Vagina (tissue), 2 donors: ENCODE data around the gene MTMR12. TPM values are rescaled to one million over a fixed set of nuclear protein-coding genes. Genes with fewer than 3 reads are reported as not detected.
"Not testable (repeated sequence)": the region's sequence is repeated elsewhere in the genome, so short reads cannot be mapped to it uniquely, and the experiment has no call there.

Experiments used
- DNase-seq, 2 donors: peaks; one replicate each; pipeline ENCODE4 v3.0.0-alpha.2; 2017; ENCODE audit errors: extremely low spot score in 2 of 2
- H3K27ac ChIP-seq: fragments of 200-600 bp; sonication (generic); one replicate; pipeline ENCODE4 v1.5.1; 2019
- H3K27me3 ChIP-seq: fragments of 200-600 bp; sonication (generic); one replicate; pipeline ENCODE4 v1.5.1; 2019
- H3K36me3 ChIP-seq, 2 donors: fragments of 200-600 bp; sonication (generic); one replicate each; pipeline ENCODE4 v1.5.1; 2017 to 2019
- H3K4me1 ChIP-seq: fragments of 200-600 bp; sonication (generic); one replicate; pipeline ENCODE4 v1.5.1; 2019
- H3K4me3 ChIP-seq, 2 donors: fragments of 200-600 bp; sonication (generic); 1 replicate in 1 of 2; 2 replicates in 1 of 2; pipeline ENCODE4 v1.5.1; 2016 to 2019
- H3K9me3 ChIP-seq: fragments of 200-600 bp; sonication (generic); one replicate; pipeline ENCODE4 v1.5.1; 2019
- CTCF ChIP-seq, 3 experiments: fragments of 450-650 bp in 2 of 3; fragments of 200-600 bp in 1 of 3; sonication (generic) in 1 of 3; IDR thresholded peaks; one replicate each; pipeline ENCODE4 v1.5.1; 2017 to 2019; ENCODE audit warnings: antibody characterized with exemption in 3 of 3, mild to moderate bottlenecking in 2 of 3, moderate library complexity in 2 of 3
- POLR2A ChIP-seq, 2 donors: fragments of 450-650 bp; IDR thresholded peaks; one replicate each; pipeline ENCODE4 v1.6.1; 2017; ENCODE audit warnings: antibody characterized with exemption in 2 of 2, mild to moderate bottlenecking in 2 of 2, moderate library complexity in 2 of 2
- POLR2AphosphoS5 ChIP-seq, 2 donors: sonication (generic); formaldehyde crosslinking; IDR thresholded peaks; one replicate each; pipeline ENCODE4 v1.9.0; 2017; ENCODE audit warnings: antibody characterized with exemption in 2 of 2, mild to moderate bottlenecking in 2 of 2, low read depth in 1 of 2; ENCODE audit not compliant: insufficient read depth in 1 of 2
- intact Hi-C: fragments of 100-400 bp; cut with DNase I; formaldehyde crosslinking; loops from one replicate; pipeline ENCODE4 v1.15.1; 2023
- total RNA-seq: library from RNA; depleted of rRNA; stranded (reverse); fragments of >200 nt; gene quantifications from one replicate; pipeline ENCODE4 v1.2.3, GENCODE V29; 2016

Gene MTMR12
- total RNA-seq, 1 donor from 2014 or later = 23.8 TPM

DNA sequence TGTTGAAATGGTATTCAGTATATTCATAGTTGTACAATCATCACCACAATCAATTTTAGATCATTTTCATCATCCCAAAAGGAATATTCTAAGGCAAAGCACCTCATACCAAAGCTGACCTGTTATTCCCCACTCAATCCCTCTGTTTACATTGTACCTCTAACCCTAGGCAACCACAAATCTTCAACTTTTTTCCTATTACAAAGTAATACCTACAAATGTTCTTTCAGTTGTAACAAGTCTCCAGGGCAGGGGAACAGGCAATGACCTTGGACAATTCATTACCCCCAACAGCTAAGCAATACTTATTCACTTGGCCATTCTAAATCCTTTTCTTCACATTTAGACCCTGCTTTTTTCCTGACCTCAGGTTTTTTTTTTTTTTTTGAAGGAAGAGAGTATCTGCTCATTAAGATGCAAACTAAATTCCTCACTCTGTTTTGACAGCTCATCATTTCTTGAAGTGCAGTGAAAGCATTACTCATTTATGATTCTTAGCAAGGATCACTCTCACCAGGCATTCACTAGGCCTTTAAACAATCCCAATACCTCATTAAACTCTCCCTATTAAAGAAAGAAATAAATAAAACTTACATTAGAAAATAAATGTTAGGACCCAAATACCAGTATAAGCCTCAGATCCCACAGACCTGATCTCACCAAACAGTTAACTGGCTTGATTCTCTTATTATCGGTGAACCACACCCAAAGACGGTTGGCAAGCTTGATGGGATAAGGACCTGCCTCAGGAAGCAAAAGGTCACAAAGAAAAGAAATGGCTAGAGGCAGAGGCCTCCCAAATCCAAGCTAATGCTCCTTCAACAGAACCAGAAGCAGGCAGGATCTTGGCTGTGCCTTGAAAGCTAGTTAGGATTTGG lies 15.3 kb downstream of the MTMR12 start:
- intact Hi-C loops = no loop called here
- Histone ChIP-seq H3K9me3 (no peaks in the 10 kb centered on the region), H3K27ac (no peak overlapping the region), H3K4me3 (no peak overlapping the region), H3K36me3 (peaks cover 0 to 10% of the 10 kb centered on the region in 2 donors), H3K27me3 (no peaks in the 10 kb centered on the region), H3K4me1 (peaks cover 23% of the 10 kb centered on the region)
- TF ChIP-seq CTCF (IDR thresholded peaks at IDR 0.05) (no peak), POLR2AphosphoS5 (IDR thresholded peaks at IDR 0.05; ENCODE audit: insufficient read depth in 1 of 2, low read depth in 1 of 2) (no peak), POLR2A (IDR thresholded peaks at IDR 0.05) (no peak)
- DNase-seq = no peak

GRCh38 chr5:32295966-32296772 lies 16.6 kb downstream of the MTMR12 start:
- H3K9me3 ChIP-seq, H3K4me3 ChIP-seq, DNase-seq, H3K27me3 ChIP-seq, H3K36me3 ChIP-seq, intact Hi-C loops, H3K27ac ChIP-seq: not testable (repeated sequence)
- H3K4me1 ChIP-seq = peaks cover 16% of the 10 kb centered on the region

DNA sequence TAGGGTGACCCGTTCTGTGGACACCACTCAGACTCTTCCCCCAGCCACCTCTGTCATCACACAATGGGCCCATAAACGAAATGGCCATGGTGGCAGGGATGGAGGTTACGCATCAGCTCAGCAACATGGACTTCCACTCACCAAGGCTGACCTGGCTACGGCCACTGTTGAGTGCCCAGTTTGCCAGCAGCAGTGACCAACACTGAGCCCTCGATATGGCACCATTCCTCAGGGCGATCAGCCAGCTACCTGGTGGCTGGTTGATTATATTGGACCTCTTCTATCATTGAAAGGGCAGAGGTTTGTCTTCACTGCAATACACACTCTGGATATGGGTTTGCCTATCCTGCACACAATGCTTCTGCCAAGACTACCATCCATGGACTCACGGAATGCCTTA lies 21.1 kb downstream of the MTMR12 start:
- intact Hi-C loops = no loop called here
- Histone ChIP-seq H3K4me1 (no peaks in the 10 kb centered on the region), H3K9me3 (no peaks in the 10 kb centered on the region), H3K27ac (no peak overlapping the region), H3K4me3 (no peak overlapping the region), H3K27me3 (no peaks in the 10 kb centered on the region), H3K36me3 (peaks cover 0 to 10% of the 10 kb centered on the region in 2 donors)
- TF ChIP-seq POLR2AphosphoS5 (IDR thresholded peaks at IDR 0.05; ENCODE audit: insufficient read depth in 1 of 2, low read depth in 1 of 2) (no peak), POLR2A (IDR thresholded peaks at IDR 0.05) (no peak), CTCF (IDR thresholded peaks at IDR 0.05) (no peak)
- no peak for DNase-seq

GRCh38 chr5:32290922-32291321 lies 21.8 kb downstream of the MTMR12 start:
- H3K27me3 ChIP-seq = no peaks in the 10 kb centered on the region
- H3K27ac ChIP-seq = no peak overlapping the region
- H3K36me3 ChIP-seq = peaks cover 0 to 4% of the 10 kb centered on the region in 2 donors
- H3K4me3 ChIP-seq = no peak overlapping the region
- intact Hi-C loops = no loop called here
- no peaks in the 10 kb centered on the region for H3K4me1 ChIP-seq
- TF ChIP-seq POLR2A (IDR thresholded peaks at IDR 0.05) (no peak), CTCF (IDR thresholded peaks at IDR 0.05) (no peak), POLR2AphosphoS5 (IDR thresholded peaks at IDR 0.05; ENCODE audit: insufficient read depth in 1 of 2, low read depth in 1 of 2) (no peak)
- no peak for DNase-seq
- no peaks in the 10 kb centered on the region for H3K9me3 ChIP-seq

GRCh38 chr5:32290501-32290900 lies 22.2 kb downstream of the MTMR12 start:
- H3K4me3 ChIP-seq, intact Hi-C loops, H3K4me1 ChIP-seq, H3K36me3 ChIP-seq, DNase-seq, H3K27me3 ChIP-seq, H3K9me3 ChIP-seq, H3K27ac ChIP-seq: not testable (repeated sequence)

DNA sequence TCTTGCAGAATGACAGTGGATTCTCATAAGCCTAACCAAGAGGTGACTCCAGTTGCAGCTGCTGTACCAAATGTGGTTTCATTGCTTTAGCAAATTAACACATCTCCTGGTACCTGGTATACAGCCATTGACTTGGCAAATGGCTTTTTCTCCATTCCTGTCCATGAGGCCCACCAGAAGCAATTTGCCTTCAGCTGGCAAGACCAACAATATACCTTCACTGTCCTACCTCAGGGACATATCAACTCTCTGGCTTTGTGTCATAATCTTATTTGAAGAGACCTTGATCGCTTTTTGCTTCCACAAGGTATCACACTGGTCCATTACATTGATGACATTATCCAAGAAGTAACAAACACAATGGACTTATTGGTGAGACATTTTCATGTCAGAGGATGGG lies 22.8 kb downstream of the MTMR12 start:
- not testable (repeated sequence) for H3K27me3 ChIP-seq

GRCh38 chr5:32288135-32288534 lies 24.6 kb downstream of the MTMR12 start:
- H3K27me3 ChIP-seq, H3K9me3 ChIP-seq, H3K27ac ChIP-seq, H3K36me3 ChIP-seq, intact Hi-C loops, DNase-seq, H3K4me3 ChIP-seq, H3K4me1 ChIP-seq: not testable (repeated sequence)

More for the DNA sequence above, 22.8 kb downstream of the MTMR12 start:
- H3K4me3 ChIP-seq, DNase-seq, intact Hi-C loops, H3K27ac ChIP-seq, H3K4me1 ChIP-seq, H3K36me3 ChIP-seq, H3K9me3 ChIP-seq: not testable (repeated sequence)

- H3K4me1 ChIP-seq, H3K36me3 ChIP-seq, H3K4me3 ChIP-seq, H3K27ac ChIP-seq, H3K27me3 ChIP-seq, intact Hi-C loops, DNase-seq, H3K9me3 ChIP-seq: not testable (repeated sequence)
These were observed 25.2 kb downstream of the MTMR12 start for GRCh38 chr5:32287525-32287924.
